Measurements from ENCODE around the gene ELAPOR1. TPM values are rescaled to one million over a fixed set of nuclear protein-coding genes. Genes with fewer than 3 reads are reported as not detected.

ELAPOR1 gene
- total and polyA plus RNA-seq, 2 of the 4 experiments (the other 2 are of a cell fraction): 0.54 to 1.6 TPM

DNA sequence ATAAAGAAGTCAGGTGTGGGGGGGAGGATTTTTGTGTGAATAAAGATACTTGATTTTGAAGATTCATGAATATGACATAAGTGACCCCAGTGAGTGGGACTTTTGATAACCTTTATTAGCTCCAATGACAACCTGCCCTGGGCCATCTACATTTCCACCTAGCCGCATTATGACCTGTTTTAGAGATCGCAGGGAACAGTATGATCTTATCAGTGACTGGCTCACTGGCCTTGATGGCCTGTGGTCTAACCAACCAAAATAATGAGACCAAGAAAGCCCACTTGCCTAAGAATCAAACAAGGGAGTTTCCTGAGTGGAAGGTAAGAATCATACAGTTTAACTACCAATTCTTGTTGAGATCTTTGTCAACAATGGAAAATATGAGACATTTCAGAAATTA, 1.8 kb downstream of the ELAPOR1 start:
- H3K27me3 ChIP-seq (ENCODE audit: control insufficient read depth, insufficient read depth, low read length): peaks cover 24% of the 10 kb centered on the region
- H3K4ac ChIP-seq (ENCODE audit: low read depth, low read length): no peak overlapping the region
- in situ Hi-C loops (cut with MboI; ENCODE audit: low sequenced_read_pairs) (no loop called here), intact Hi-C loops (cut with micrococcal nuclease) (no loop called here), dilution Hi-C loops (cut with HindIII; ENCODE audit: low sequenced_read_pairs, unreplicated experiment) (no loop called here)
- no peak overlapping the region for H2BK5ac ChIP-seq (ENCODE audit: low read depth, low read length, poor library complexity, severe bottlenecking)
- H4K20me1 ChIP-seq (ENCODE audit: insufficient read depth, low read length): no peaks in the 10 kb centered on the region
- BruUV-seq (replicated peaks): no TSS peak
- no peaks in the 10 kb centered on the region for H3K36me3 ChIP-seq (ENCODE audit: control insufficient read depth, insufficient read depth, low read length)
- H2BK120ac ChIP-seq (ENCODE audit: low read depth, low read length): no peak overlapping the region
- H2AFZ ChIP-seq (replicated peaks; ENCODE audit: low read length, poor library complexity): no peak overlapping the region
- no peak overlapping the region for H2BK20ac ChIP-seq (ENCODE audit: low read depth, low read length)
- H2AK9ac ChIP-seq (replicated peaks; ENCODE audit: low read depth, low read length, poor library complexity): no peak overlapping the region
- no peaks in the 10 kb centered on the region for H3K9me3 ChIP-seq (ENCODE audit: control insufficient read depth, insufficient read depth, low read length)
- no peak overlapping the region for H2BK15ac ChIP-seq (ENCODE audit: low read depth, low read length)
- H3K4me2 ChIP-seq (ENCODE audit: low read depth, low read length): no peak overlapping the region
- no peak for DNase-seq
- H3K18ac ChIP-seq (ENCODE audit: low read depth, low read length): no peak overlapping the region
- H4K8ac ChIP-seq (ENCODE audit: low read depth in 2 of 2, low read length in 2 of 2): no peak overlapping the region
- no peak overlapping the region for H3K56ac ChIP-seq (ENCODE audit: extremely low read depth, insufficient read depth, low read length)
- no peak overlapping the region for H3K4me3 ChIP-seq (ENCODE audit: insufficient read depth, low read depth, low read length)
- no peak overlapping the region for H3K9ac ChIP-seq (ENCODE audit: low read depth, low read length)
- WGBS, 2 experiments (ENCODE audit: extremely low coverage in 2 of 2, insufficient read length in 1 of 2): no CpG with 5 or more reads among the region's 2 CpGs
- no peaks in the 10 kb centered on the region for H3K9me1 ChIP-seq (ENCODE audit: insufficient read depth, low read length)
- ChIA-PET POLR2A (ENCODE audit: unreplicated experiment) (no interaction called here), CTCF (interaction anchor here (0.5 kb wide), 1 partner anchor 283 kb away, joined by 3 read pairs; no protein-coding TSS in a partner anchor)
- H3K14ac ChIP-seq (replicated peaks; ENCODE audit: low read depth, low read length): no peak overlapping the region
- H4K5ac ChIP-seq (ENCODE audit: low read depth, low read length): no peak overlapping the region
- no peaks in the 10 kb centered on the region for H3K79me1 ChIP-seq (ENCODE audit: low read depth in 1 of 2, low read length in 2 of 2)
- H3K23ac ChIP-seq (ENCODE audit: low read depth, low read length): no peak overlapping the region
- peaks cover 2% of the 10 kb centered on the region; the same call in 1 of the 2 replicates for H3K4me1 ChIP-seq (ENCODE audit: control insufficient read depth, insufficient read depth, low read length)
- H2AK5ac ChIP-seq (ENCODE audit: low read depth, low read length): no peak overlapping the region
- no peak overlapping the region for H3K27ac ChIP-seq (ENCODE audit: insufficient read depth, low read length)
- ATAC-seq (ENCODE audit: low read depth): no peak
- H4K91ac ChIP-seq (ENCODE audit: insufficient read depth, low read depth, low read length): no peak overlapping the region
- no peak for TF ChIP-seq FOS (IDR thresholded peaks at IDR 0.05; ENCODE audit: low read depth, low read length)
- TF ChIP-seq, protein P1, sequence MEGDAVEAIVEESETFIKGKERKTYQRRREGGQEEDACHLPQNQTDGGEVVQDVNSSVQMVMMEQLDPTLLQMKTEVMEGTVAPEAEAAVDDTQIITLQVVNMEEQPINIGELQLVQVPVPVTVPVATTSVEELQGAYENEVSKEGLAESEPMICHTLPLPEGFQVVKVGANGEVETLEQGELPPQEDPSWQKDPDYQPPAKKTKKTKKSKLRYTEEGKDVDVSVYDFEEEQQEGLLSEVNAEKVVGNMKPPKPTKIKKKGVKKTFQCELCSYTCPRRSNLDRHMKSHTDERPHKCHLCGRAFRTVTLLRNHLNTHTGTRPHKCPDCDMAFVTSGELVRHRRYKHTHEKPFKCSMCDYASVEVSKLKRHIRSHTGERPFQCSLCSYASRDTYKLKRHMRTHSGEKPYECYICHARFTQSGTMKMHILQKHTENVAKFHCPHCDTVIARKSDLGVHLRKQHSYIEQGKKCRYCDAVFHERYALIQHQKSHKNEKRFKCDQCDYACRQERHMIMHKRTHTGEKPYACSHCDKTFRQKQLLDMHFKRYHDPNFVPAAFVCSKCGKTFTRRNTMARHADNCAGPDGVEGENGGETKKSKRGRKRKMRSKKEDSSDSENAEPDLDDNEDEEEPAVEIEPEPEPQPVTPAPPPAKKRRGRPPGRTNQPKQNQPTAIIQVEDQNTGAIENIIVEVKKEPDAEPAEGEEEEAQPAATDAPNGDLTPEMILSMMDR (conservative IDR thresholded peaks at IDR 0.05; ENCODE audit: low read depth, low read length): no peak
- TF ChIP-seq RFX5 (IDR thresholded peaks at IDR 0.05; ENCODE audit: low read depth, low read length): no peak
- no peak for TF ChIP-seq BHLHE40 (IDR thresholded peaks at IDR 0.05; ENCODE audit: low read depth, low read length)
- TF ChIP-seq USF2 (IDR thresholded peaks at IDR 0.05; ENCODE audit: low read depth, low read length): no peak
- no peak for TF ChIP-seq CHD1 (IDR thresholded peaks at IDR 0.05; ENCODE audit: low read depth, low read length)
- TF ChIP-seq MAFK (IDR thresholded peaks at IDR 0.05; ENCODE audit: low read depth, low read length): no peak
- no peak for TF ChIP-seq NFE2L2 (IDR thresholded peaks at IDR 0.05; ENCODE audit: low read depth, low read length)

All from IMR-90 (cell line).